ENCODE data around the gene NTM.

DNA sequence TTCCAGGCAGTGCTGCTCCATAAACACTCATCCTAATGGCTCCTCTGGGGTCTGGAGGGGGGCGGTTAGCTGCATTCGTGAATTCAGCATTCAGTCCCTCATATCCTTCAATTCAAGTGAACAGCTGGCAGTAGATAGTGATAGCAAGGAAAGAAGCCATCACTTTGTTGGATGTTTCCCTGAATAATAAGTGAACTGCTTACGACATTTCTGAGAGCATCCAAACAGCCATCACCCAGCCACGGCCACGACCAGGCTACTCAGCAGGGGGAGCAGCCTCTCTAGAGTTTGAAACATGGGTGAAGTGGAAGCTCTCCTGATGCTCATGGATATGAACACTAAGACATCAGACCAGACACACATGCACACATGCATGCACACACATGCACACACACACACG, 163.6 kb downstream of the NTM start:
- TF ChIP-seq POLR2AphosphoS5 (IDR thresholded peaks at IDR 0.05; ENCODE audit: low read depth, low read length) (no peak), POLR2A (IDR thresholded peaks at IDR 0.05; ENCODE audit: low read depth, low read length) (no peak), POU2F2 (IDR thresholded peaks at IDR 0.05; ENCODE audit: low read depth, low read length) (no peak), TAF1 (IDR thresholded peaks at IDR 0.05; ENCODE audit: low read depth, low read length) (no peak), SPI1 (IDR thresholded peaks at IDR 0.05; ENCODE audit: low read depth, low read length) (no peak), PAX5 (IDR thresholded peaks at IDR 0.05; ENCODE audit: insufficient read depth, low read length, severe bottlenecking) (no peak)

Data from GM12891 (cell line).